ENCODE data around the gene TCF25. TPM values are rescaled to one million over a fixed set of nuclear protein-coding genes. Genes with fewer than 3 reads are reported as not detected.
"Not testable (repeated sequence)": the region's sequence is repeated elsewhere in the genome, so short reads cannot be mapped to it uniquely, and the experiment has no call there.

The TCF25 gene
- total RNA-seq, 1 donor from 2014 or later = 155 TPM

DNA sequence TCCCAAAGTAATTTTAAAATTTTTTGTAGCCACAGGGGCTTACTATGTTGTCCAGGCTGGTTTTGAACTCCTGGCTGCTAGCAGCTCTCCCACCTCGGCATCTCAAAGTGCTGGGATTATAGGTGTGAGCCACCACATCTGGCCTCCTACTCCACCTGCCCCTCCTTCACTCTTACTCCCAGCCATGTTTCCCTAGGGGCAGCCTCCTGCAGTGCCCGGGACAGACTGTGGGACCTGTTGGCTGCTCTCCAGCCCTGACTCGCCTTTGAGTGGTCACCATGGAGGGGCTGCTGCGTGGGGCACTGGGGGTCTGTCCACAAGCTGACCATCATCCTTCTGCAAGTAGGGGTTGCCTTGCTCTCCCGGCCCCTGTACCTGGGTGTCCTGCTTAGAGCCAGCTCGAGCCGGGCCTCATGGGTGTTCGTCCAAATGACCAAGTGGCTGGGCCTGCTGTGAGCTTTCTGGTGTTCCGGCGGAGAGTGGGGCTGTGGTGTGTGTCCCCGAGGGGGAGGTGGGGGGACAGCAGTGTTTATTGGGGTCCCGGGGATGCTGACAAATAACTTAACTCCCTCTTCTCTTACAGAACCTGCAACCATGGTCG is 28.6 kb upstream of the TCF25 start:
- no peak for DNase-seq (ENCODE audit: low read depth)

DNA sequence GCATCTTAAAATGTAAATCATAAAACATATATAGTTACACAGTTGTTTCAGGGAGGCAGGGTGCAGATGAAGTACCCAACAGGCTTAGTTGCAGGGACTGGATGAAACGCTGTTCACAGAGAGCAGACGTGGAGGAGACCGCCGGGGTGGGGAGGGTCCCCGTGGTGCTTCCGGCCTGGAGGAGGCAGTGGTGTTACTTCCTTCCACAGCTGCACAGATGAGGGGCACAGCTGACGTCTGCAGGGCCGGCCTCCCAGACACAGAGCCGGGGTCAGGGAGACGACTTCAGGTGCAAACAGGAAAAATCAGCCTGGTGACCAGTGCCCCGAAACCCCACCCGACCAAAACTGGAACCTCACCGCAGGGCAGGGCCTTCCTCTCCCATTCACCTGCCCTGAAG is 28.0 kb upstream of the TCF25 start:
- no peak for DNase-seq (ENCODE audit: low read depth)

DNA sequence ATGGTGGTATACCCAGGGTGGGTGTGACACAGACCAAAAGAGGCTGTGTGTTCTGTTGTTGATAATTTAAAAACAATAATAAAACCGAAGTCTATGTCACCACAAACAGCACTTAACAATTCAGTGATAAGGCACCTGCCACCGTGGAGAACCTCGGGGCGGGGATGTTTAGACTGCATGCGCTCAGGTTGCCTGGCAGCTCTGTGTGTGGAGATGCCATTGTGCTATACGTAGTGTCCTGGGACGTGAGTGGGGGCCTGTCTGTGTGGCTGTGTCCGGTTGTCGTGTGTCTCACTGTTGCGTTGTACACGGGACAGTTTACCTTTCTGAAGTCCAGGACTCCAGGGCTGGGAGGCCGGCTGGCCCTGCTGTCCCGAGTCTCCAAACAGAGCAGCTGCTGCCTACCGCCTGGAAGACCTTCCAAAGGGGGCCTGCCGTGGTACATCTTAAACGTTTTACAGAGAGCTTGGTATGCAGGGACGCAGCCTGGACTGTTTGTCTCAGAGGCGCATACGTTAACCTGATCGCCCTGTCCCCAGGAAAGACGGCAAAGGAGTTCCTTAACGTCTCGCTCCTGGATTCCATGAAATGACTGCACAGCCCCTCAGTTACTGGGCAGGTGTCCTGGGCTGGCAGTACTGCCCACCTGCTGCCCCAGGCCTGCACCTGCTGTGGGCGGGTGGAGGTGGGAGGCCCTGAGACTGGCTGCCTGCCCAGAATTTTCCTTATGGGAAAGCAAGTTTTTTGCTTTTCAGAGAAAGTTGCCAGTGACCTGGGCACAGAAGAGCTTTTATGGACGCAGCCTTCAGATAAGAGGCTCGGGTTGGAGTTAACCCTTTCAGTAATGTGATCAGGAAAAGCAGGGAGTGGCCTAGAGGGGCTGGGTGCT is 26.1 kb upstream of the TCF25 start:
- no peak for DNase-seq (ENCODE audit: low read depth)

DNA sequence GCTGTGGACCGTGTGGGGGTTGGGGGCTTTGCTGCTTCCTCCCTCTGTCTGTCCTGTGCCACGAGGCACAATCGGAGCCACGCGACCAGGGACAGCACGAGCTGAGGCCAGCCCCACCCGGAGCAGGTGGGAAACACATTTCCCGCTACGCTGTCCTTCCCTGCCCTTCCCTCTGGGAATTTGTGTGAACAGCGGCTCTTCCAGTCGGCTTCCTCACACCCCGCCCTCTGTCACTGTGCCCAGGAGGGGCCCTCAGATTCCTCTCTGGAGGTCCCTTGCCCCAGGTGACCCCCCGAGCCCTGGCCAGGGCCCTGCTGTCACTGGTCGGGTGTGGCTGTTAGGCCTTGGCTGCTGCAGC is 25.5 kb upstream of the TCF25 start:
- no peak for DNase-seq (ENCODE audit: low read depth)

DNA sequence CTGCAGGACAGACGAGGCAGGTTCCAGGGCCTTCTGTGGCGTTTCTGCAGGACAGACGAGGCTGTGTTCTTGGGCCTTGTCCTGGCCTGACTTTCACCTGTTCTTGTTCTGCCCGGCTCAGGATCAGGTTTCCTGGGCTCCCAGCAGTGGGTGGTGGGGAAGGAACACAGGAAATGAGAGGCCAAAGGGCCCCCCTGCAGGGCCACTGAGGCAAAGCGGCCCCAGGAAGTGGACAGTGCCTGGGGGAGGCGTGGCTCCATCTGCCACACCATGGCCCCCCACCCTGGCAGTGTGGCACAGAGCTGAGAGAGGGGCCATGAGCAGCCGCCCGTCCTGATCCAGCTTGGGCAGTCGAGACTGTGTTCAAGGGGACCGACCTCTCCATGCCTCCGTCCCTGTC is 24.4 kb upstream of the TCF25 start:
- no peak for DNase-seq (ENCODE audit: low read depth)

DNA sequence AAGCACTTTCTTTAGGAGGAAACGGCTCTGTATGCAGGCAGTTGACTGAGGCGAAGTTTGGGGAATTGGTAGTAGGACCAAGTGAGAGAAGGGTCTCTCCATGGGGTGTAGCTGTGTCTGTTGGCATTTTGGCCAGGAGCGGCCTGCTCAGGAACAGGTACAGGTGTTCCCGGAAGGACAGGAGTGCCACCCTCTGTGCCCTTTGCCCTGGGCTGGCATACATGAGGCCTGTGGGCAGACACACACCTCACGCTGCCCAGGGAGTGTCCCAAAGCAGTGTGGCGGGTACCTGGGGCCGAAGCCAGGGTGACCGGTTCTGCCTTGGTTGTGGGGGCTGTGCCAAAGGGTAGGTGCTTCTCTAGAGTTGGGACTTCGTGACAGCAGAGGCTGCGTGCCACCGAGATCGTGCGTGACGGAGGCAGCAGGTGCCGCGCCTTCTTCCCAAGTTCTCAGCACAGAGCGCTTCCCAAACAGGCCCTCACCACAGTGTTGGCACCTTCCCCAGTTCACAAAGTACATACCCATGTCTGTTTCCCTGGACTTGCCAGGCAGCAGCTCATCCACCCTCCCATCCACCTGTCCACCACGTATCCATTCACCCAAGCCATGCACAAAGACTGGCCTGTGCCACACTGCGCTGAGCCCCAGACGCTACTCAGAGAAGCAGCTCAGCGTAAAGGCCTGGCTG is 19.9 kb upstream of the TCF25 start:
- no peak for DNase-seq (ENCODE audit: low read depth)

DNA sequence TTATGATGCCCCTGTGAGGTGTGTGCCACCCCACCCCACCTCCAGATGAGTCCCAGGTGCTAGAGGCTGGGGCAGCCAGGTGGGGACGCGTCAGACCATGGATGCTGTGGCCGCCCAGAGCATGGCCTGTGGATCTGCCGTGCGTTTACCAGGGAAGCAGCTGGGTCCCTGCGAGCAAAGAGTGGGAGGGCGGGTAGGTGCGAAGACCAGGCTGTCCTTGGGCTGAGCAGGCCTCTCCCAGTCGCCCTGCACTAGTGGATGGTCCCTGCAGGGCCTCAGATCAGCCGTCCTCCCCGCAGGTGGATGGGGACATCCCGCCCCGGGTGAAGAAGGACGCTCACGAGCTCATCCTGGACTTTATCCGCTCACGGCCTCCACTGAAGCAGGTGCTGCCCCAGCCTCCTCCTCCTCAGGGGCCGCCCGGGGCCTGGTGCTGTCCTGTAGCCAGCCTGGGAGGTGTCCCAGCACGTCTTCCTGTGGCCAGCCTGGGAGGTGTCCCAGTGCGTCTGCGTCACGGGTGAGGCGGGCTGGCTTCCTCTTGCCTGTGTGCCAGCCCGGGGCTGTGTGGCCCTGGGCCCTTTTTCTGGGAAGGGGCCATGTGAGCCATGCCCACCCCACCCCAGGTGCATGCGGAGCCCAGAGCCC is 18.0 kb upstream of the TCF25 start:
- no peak for DNase-seq (ENCODE audit: low read depth)

DNA sequence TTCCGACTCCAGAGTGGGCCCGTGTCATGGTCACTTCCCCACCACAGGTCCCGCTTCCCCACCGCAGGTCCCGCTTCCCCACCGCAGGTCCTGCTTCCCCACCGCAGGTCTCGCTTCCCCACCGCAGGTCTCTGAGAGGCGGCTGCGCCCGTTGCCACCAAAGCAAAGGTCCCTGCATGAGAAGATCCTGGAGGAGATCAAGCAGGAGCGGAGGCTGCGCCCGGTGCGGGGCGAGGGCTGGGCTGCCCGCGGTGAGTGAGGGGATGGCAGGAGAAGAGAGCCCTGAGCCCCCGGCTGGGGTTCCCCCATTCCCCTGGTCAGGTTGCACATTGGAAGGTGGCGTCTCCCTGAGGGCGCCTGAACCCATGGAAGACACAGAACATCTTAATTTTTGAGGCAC is 17.4 kb upstream of the TCF25 start:
- DNase-seq (ENCODE audit: low read depth) = no peak

DNA sequence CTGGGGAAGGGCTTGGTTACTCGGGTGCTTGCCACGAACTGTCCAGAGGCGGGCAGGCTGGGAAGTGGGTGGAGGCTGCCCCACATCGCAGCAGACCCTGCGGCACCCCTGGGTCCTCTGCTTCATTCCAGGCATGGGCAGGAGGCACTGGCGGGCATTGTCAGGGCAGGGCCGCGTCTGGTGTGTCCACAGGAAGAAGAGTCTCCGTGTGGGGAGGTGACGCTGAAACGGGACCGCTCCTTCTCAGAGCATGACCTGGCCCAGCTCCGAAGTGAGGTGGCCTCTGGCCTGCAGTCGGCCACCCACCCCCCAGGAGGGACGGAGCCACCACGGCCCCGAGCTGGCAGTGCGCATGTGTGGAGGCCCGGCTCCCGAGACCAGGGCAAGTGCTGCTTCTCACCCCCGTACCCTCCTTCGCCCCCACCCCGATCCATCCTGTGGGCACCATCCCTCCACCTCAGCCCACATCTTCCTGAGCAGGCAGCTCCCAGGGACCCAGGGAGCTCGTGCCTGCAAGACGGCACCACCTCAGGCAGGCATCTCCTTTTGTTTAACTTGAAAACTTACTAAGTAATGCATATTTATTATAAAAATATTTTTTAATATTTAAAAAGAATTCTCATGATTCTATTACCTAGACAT is 14.3 kb upstream of the TCF25 start:
- no peak for DNase-seq (ENCODE audit: low read depth)

DNA sequence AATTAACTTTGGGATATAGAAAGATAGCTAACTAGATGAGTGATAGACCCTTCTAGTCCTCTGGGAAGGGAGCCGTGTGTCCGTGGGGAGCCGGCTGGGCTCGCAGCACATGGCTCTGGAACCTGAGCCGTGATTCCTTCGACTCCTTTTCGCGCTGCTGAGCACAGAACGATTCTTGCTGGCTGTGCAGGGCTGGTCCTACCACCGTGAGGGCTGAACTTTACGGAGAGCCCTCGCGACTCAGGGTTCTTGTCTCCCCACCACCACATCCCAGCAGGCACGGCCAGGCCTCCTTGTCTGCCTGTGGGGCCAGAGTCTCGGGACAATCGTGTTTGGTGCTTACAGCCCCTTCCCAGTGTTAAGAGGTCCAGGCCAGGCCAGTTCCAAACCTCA is 13.8 kb upstream of the TCF25 start:
- no peak for DNase-seq (ENCODE audit: low read depth)

DNA sequence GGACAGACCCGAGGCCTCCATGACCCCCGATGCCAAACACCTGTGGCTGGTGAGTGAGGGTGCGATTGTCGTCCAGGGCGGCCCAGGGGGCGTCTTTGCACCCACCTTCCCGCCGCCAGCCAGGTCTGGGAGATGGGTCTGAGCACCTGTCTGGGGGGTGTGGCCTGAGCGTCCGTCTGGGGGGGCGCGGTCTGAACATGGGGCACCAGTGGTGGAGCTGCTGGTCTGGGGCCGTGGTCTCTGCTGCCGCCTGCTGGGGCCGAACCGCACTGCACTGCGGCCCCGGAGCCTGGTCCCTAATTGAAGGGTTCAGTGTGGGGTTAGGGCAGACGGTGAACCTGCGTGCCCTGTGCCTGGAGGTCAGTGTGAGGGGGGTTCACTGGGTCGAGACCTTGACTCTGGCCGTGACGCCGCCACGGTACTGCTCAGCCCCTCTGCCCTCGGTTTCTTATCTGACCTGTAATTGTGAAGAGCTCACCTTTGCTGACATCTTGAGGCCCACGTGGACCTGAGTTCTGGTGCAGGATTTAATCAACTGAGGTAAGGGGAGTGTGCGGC is 12.6 kb upstream of the TCF25 start:
- DNase-seq (ENCODE audit: low read depth) = no peak

DNA sequence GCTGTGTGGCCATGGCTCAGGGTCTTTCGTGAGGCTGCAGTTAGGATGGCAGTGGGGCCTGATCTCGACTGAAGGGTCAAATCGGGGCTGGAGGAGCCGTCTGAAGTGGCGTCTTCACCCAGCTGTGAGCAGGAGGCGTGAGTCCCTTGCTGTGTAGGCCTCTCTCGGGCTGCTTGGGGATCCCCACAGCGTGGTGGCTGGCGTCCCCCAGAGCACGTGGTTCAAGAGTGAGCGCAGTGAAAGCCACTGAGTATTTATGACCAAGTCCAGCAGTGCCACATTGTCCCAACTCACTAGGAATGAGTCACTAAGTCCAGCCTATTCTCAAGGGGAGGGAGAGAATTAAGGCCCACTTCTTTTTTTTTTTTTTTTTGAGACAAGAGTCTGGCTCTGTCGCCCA is 11.7 kb upstream of the TCF25 start:
- DNase-seq (ENCODE audit: low read depth) = no peak

DNA sequence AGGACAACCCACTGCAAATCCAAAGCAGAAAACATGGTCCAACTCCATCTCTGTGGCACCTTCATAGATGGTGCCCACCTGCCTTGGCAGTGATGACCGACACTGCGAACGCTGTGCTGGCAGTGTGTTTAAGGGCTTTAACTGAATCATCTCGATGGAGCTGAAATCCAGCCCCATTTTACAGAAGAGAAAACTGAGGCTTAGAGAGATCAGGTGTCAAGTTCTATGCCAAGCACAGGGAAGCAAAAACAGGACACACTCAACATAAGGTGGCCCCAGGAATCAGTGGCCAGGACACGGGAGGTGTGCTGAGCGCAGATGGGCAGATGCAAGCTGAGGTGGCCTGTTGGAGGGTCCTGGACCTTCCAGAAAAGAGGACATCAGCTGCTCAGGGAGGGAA is 10.7 kb upstream of the TCF25 start:
- DNase-seq (ENCODE audit: low read depth) = no peak

DNA sequence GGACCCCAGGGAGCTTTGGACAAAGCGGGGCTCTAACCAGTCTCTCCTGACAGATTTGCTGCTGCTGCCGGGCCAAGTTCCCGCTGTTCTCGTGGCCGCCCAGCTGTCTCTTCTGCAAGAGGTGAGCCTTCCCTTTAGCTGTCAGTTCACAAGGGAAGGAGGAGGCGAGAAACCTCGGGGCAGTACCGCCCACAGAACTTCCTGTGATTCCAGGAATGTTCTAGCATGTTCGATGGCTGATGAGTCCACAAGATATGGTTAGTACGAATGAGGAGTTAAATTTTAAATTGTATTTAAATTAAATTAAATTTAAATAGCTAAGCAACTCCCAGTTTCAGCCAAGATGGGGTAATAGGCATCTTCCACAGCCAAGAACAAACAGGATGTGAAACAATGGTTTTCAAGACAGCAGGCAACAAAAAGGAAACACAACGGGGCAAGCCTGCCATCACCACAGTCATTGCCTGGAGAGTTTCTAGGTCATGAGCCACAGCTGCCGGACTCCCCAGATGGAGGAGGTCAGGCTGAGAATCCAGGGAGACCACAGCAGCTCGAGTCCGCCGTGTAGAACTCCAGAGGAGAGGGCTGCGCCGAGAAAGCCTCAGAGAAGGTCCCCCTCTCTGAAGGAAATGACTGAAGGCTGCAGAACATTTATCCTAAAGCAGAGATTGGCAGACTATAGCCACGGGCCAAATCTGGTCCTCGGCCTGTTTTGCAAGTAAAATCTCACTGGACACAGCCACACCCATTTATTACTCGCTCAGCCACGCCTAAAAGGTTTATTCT is 9.5 kb upstream of the TCF25 start:
- peak; percentile 9 for DNase-seq (ENCODE audit: low read depth)

DNA sequence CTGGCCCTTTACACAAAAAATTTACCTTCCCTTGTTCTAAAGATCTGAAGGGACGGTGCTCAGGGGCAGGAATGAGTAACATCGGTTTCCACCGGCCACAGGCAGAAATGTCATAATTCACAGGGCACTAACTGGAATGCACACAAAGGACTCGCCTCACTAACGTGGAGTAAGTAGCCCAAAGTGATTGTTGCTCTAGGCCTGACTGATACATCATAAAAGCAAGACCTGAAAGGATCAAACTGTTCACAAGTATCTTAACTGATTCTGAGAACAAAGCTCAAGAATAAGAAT is 8.9 kb upstream of the TCF25 start:
- peak; percentile 65 for DNase-seq (ENCODE audit: low read depth)

DNA sequence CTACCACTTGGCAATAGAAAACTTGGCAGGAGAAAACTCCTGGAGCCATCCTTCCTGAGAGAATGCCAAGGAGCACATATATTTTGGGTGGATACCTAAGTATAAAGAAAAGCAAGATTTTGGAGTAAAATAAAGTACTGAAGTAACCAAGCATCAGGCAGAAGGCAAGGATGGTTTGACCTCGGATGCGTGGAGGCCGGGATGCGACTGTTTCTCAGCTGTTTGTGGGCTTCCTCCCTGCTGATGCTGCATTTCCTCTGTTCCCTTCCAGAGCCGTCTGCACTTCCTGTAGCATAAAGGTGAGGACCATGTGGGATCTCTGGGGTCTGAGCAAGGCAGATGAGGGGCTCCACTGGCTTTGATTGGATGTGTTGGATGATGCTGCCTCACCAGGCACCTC is 5.5 kb upstream of the TCF25 start:
- no peak for DNase-seq (ENCODE audit: low read depth)

DNA sequence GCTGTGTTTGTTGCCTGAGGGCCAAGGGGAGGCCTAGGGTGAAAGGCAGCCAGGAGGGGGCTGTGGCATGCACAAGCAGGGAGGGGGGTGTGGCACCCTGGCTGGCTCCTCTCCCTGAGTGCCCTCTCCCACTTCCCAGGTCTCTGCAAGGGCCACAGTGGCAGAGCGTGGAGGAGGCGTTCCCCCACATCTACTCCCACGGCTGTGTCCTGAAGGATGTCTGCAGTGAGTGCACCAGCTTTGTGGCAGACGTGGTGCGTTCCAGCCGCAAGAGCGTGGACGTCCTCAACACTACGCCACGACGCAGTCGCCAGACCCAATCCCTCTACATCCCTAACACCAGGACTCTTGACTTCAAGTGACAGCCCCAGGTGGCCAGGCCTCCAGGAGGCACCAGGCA is 3.5 kb upstream of the TCF25 start:
- no peak for DNase-seq (ENCODE audit: low read depth)

DNA sequence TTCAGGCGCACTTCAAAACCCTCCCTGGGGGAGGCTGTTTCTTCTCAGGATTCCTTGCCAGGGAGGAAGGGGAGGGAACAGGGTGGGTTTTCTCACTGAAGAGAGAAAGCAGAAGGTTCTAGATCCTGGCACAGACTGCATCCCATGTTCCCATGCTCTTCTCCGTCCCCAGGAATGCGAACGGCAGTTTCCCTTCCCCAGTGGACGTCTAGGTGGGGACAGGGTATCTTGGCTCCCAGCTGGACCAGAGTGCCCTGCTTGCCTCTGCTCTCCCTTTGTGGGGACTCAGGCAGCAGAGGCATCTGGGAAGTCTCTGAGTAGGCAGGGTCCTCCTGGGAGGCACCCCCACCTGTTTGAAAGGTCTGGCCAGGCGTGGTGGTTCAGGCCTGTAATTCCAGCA is 3.0 kb upstream of the TCF25 start:
- no peak for DNase-seq (ENCODE audit: low read depth)

DNA sequence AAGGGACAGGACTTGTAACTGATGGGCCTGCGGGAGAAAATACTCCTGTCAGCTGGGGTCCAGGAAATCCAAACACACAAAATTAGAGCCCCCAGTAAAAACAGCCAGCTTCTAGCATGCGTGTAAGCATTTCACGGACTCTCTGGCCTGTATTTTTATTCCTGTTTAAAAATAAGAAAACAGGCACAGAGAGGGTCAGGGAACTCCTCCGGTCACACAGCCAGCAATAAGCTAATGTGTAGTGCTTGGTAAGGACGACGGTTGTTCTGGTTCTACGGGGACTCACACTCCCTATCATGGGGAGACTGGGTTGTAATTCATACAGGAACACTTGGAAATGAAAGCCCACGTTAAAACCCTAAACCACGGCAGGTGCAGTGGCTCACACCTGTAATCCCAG is 1.5 kb upstream of the TCF25 start:
- DNase-seq (ENCODE audit: low read depth) = no peak

DNA sequence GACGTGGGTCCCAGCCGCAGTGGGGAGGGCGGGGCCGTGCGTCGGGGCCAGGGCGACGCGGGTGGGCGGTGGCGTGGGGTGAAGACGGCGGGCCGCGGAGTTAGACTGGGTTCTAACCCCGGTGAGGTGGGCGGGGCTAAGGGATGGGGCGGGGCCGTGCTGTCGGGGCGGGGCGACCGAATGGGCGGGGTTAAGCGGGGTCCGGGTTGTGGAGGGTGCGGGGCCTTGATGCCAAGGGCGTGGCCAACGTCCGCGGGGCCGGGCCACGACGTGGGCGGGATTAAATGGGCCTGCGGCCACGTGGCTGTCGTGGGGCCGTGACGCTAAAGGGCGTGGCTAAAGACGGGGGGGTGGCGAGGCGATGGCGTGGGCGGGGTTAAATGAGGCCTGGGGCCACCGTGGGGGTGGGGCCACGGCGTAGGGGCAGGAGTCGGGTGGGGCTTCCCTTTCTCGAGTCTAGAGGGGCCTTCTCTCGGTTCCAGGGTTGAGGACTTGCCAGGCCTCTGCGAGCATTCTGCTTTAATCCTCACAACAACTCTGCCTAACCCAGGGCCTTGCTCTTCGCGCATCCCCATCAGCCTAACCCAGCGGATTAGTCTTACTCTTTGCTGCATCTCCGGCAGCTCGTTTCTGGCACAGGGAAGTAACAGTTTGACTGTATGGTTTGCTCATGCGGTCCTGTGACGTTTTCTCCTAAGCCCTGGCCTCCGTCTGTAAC is 739 bp downstream of the TCF25 start:
- DNase-seq (ENCODE audit: low read depth) = peak; percentile 68

DNA sequence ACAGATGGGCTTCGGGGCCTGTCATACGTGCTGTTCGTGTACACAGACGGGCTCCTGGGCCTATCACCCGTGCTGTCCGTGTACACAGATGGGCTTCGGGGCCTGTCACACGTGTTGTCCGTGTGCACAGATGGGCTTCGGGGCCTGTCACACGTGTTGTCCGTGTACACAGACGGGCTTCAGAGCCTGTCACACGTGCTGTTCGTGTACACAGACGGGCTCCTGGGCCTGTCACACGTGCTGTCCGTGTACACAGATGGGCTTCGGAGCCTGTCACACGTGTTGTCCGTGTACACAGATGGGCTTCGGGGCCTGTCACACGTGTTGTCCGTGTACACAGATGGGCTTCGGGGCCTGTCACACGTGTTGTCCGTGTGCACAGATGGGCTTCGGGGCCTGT is 5.7 kb downstream of the TCF25 start:
- not testable (repeated sequence) for DNase-seq (ENCODE audit: low read depth)
